MV-4-11 (cell line): ENCODE results near the gene NYAP1.
"Not testable (repeated sequence)": the region's sequence is repeated elsewhere in the genome, so short reads cannot be mapped to it uniquely, and the experiment has no call there.

Experiments used
- DNase-seq: peaks from one replicate; lab custom pipeline; 2025; lab: John Stamatoyannopoulos, UW

The NYAP1 gene

DNA sequence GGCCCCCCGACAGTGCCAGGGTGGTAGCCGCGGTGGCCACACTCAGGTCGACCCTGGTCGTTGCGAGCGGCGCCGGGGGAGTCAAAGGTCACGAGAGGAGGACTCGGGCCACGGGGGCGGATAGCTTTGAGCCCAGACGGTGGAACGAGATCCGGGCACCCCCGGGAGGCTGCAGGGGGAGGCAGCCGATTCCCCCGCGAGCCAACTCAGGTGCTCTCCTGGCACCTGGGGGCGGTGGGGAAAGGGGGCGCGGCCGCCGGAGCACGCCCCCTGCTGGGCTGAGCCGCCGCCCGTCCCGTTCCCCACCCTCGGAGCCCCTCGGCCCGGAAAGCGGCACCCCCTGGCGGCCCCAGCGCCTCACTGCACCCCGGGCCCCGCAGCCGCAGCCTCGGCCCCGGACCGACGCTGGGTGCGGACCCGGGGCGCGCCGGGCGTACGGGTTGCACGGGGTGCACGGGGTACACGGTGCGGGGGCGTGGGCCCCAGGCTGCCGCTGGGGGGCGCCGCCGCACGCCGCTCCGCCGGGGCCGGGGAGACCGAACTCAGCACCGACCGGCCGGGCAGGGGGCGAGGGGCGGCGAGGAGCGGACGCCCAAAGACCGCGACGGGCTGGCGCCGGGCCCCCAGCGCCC, 521 bp upstream of the NYAP1 start:
- peak; percentile 24 for DNase-seq

DNA sequence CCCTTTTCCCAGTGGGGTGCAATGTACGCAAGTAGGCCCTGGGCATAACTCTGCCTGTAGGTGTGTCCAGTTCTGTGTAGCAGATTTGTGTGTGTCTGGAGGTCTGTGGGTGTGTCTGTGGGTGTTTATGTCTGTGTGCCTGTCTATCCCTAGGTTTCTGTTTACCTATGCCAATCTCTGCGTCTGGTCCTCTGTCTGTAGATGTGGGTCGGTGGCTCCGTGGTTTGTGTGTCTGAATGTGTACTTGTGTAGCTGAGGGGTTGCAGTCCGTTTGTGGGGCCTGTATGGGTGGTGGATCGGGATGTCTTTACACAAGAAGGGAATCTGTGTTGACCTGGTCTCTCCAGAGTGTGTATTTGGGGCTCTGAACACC, 932 bp downstream of the NYAP1 start:
- no peak for DNase-seq

DNA sequence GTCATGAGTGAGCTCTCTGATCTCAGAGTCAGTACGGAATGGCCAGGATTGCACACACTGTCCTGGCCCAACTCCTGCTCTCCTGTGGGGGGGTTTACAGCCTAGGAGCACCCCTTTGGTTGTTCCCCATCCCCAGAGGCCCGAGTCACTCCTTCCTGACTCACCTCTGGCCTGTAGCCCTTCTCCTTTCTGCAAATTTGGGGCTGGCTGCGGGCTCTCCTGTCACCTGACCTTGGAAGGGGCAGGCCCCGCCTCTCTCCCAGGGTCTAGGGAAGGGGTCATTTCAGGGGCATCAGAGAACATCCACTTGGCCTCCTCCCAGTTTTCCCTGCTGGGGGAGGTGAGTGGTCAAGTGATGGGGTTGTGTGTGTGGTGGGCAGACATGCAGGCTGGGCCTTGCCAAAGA, 1.7 kb downstream of the NYAP1 start:
- no peak for DNase-seq

DNA sequence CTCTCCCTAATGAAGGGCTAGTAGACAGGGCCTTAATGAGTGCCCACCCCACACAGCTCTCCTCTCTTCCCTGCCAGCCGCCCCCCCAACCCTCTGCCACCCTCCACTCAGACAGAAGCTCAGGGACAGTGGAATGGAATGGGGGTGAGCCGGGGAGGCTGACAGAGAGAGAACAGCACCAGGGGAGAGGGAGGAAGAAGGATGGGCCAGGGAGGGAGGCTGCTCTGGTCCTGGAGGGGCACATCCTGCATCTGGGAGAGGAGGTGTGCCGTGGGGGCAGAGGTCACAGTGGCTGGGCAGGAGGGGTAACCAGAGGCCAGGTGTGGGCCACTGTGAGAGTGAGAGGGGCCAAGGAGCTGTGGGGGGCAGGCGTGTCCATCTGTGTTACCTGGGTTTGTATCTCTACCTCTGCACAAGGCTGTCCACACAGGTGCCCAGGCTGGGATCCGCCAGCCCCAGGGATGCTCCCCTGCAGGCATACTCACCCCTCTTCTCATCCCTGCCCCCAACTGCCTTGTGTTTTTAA, 2.4 kb downstream of the NYAP1 start:
- no peak for DNase-seq

DNA sequence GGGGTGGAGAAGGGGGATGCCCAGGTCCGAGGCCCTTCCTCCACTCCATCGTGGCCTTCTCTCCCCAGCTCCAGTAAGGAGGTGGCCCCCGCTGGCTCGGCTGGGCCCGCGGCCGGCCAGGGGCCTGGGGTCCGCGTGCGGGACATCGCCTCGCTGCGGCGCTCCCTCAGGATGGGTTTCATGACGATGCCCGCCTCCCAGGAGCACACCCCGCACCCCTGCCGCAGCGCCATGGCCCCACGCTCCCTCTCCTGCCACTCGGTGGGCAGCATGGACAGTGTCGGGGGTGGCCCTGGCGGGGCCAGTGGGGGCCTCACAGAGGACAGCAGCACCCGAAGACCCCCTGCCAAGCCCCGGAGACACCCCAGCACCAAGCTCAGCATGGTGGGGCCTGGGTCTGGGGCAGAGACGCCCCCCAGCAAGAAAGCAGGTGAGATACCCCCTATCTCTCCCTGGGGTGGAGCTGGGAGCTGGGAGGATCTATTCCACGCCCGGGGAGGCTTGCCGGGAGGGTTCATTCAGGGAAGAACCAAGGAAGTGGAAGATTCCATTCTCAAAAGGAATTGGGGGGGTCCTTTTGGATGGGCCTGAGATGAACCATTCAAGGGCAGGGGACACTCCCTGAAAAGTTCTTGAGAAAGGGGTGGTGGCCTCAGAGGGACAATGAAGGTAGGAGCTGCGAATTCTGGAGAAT, 3.2 kb downstream of the NYAP1 start:
- no peak for DNase-seq

DNA sequence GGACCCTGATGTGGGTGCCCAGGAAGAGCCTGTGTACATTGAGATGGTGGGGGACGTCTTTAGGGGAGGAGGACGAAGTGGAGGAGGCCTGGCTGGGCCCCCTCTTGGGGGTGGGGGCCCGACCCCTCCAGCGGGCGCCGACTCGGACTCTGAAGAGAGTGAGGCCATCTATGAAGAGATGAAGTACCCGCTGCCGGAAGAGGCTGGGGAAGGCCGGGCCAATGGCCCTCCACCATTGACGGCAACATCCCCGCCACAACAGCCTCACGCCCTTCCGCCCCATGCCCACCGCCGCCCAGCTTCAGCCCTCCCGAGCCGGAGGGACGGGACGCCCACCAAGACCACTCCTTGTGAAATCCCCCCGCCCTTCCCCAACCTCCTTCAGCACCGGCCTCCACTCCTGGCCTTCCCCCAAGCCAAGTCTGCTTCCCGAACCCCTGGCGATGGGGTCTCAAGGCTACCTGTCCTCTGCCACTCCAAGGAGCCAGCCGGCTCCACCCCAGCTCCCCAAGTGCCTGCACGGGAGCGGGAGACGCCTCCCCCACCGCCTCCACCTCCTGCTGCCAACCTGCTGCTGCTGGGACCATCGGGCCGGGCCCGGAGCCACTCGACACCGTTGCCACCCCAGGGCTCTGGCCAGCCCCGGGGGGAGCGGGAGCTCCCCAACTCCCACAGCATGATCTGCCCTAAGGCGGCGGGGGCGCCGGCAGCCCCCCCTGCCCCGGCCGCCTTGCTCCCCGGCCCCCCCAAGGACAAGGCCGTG, 4.8 kb downstream of the NYAP1 start:
- DNase-seq, result no peak

DNA sequence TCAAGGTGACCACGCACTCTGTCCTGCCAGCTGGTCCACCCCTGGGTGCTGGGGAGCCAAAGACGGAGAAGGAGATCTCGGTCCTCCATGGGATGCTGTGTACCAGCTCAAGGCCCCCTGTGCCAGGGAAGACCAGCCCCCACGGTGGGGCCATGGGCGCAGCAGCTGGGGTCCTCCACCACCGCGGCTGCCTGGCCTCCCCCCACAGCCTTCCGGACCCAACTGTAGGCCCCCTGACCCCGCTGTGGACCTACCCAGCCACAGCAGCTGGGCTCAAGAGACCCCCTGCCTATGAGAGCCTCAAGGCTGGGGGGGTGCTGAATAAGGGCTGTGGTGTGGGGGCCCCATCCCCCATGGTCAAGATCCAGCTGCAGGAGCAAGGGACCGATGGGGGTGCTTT, 5.4 kb downstream of the NYAP1 start:
- DNase-seq, result no peak

DNA sequence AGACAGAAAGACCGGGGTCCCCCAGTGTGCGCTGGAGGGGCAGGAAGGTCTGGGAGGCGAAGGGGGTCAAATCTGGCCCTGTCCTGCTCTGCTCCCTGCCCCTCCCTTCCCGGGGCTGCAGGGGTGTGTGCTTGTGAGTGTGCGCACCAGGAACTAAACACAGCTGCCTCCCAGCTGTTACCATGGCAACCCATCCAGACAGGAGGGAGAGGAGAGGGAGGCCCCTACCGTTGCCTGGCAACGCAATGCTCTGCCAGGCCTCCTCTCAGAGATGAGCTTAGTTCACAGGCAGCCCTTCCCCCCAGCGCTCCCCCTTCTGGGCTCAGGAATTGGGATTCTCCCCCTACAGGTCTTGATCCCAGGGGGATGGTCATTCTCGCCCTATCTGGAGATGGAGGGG, 6.1 kb downstream of the NYAP1 start:
- peak; percentile 90 for DNase-seq

DNA sequence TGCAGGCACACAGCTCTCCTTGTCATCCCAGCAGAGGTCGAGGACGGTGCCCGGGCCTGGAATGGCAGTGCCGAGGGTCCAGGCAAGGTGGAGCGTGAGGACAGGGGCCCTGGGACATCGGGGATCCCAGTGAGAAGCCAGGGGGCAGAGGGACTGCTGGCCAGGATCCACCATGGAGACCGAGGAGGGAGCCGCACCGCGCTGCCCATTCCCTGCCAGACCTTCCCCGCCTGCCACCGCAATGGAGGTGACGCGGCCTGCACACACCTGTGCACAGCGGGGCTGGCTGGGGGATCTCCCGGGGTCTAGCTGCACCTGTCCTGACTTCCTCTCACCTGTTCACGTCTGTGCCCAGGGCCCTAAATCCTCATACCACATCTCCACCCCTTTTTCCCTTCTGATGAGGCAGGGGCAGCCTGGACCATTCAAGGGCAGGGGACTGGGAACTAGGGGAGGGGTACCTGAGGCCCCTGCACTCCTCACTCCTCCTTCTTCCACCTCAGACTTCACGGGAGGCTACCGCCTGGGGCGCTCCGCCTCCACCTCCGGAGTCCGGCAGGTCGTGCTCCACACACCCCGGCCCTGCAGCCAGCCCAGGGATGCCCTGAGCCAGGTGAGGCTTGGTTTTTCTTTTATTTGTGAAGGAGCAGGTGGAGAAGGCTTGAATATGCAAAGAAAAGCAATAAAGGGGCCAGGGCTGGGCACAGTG, 6.9 kb downstream of the NYAP1 start:
- no peak for DNase-seq

DNA sequence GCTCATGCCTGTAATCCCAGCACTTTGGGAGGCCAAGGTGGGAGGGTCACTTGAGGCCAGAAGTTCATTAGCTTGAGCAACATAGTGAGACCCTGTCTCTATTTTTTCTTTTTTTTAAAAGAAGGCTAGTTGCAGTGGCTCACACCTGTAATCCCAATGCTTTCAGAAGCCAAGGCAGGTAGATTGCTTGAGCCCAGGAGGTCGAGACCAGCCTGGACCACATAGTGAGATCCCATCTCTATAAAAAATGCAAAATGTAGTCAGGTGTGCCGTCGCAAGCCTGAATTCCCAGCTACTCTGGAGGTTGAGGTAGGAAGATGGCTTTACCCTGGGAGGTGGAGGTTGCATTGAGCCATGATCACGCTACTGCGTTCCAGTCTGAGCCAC, 7.5 kb downstream of the NYAP1 start:
- DNase-seq, result no peak

DNA sequence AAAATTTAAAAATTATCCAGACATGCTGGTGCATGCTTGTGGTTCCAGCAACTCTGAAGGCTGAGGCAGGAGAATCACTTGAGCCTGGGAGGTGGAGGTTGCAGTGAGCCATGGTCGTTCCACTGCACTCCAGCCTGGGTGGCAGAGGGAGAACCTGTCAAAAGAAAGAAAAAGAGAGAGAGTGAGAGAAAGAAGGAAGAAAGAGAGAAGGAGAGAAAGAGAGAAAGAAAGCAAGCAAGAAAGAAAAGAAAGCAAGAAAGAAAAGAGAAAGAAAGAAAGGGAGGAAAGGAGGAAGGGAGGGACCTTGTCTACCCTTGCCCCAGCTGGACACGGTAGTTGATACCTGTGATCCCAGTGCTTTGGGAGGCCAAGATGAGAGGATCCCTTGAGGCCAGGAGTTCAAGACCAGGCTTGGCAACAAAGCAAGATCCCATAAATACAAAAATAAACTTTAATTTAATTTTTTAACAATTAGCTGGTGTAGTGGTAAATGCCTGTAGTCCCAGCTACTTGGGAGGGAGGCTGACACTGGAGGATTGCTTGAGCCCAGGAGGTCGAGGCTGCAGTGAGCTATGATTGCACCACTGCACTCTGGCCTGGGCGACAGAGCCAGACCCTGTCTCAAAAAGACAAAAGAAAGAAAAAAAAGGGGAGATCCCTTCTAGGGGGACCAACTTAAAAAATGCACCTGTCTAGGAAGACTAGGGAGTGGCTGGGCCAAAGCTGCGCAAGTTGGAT, 9.2 kb downstream of the NYAP1 start:
- no peak for DNase-seq

DNA sequence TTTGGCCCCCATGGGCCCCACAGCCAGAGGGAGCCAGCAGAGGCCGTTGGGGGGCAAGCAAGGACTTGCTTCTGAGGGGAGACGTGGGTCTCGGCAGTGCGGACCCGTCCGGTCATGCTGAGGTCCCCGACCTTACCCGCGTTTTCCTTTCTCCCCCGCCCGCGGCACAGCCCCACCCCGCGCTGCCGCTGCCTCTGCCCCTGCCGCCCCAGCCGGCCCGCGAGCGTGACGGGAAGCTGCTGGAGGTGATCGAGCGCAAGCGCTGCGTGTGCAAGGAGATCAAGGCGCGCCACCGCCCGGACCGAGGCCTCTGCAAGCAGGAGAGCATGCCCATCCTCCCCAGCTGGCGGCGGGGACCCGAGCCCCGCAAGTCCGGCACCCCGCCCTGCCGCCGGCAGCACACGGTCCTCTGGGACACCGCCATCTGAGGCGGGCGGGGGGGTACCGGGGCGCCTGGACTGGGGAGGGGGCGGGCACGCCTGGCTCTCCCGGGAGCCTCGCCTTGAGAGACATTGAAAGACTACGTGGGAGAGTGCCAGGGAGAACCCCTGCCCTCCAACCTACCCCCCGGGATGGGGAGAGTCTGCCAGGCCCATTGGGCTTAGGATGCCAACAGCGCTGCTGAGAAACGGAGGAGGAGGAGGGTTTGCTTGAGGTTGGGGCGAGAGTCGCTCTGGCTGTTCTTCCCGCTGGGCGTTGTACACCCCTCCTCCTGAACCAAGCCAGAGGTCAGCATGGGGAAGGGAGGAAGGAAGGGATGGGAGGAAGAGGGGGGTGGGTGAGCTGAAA, 9.9 kb downstream of the NYAP1 start:
- peak; percentile 9 for DNase-seq

DNA sequence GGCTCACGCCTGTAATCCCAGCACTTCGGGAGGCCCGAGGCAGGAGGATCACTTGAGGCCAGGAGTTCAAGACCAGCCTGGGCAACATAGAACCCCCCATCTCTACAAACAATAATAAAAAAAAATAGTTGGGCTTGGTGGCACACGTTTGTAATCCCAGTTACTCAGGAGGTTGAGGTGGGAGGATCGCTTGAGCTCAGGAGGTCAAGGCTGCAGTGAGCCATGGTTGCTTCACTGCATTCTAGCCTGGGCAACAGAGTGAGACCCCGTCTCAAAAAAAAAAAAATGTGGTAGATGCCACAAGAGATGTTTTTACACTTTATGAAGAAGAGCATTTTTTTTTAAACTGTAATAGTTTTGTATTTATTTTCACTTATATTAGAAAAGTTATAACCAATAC, 12.8 kb downstream of the NYAP1 start:
- no peak for DNase-seq

DNA sequence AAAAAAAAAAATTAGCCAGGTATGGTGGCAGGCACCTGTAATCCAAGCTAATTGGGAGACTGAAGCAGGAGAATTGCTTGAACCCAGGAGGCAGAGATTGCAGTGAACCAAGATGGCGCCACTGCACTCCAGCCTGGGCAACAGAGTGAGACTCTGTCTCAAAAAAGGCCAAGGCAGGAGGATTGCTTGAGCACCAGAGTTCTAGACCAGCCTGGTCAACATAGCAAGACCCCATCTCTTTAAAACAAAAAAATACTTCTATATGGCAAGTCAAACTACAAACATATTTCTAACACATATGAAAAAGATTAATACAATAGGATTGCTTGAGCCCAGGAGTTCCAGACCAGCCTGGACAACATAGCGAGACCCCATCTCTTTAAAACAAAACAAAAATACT, 17.0 kb downstream of the NYAP1 start:
- DNase-seq, result not testable (repeated sequence)

DNA sequence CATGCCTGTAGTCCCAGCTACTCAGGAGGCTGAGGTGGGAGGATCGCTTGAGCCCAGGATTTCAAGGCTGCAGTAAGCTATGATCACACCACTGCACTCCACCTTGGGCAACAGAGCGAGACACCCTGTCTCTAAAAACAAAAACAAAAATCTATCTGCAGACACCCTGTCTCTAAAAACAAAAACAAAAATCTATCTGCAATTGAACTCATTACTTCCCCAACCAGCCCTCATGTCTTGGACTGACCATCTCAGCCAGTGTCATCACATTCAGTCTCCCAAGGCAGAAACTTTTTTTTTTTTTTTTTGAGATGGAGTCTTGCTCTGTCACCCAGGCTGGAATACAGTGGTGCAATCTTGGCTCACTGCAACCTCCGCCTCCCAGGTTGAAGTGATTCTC, 20.3 kb downstream of the NYAP1 start:
- not testable (repeated sequence) for DNase-seq

DNA sequence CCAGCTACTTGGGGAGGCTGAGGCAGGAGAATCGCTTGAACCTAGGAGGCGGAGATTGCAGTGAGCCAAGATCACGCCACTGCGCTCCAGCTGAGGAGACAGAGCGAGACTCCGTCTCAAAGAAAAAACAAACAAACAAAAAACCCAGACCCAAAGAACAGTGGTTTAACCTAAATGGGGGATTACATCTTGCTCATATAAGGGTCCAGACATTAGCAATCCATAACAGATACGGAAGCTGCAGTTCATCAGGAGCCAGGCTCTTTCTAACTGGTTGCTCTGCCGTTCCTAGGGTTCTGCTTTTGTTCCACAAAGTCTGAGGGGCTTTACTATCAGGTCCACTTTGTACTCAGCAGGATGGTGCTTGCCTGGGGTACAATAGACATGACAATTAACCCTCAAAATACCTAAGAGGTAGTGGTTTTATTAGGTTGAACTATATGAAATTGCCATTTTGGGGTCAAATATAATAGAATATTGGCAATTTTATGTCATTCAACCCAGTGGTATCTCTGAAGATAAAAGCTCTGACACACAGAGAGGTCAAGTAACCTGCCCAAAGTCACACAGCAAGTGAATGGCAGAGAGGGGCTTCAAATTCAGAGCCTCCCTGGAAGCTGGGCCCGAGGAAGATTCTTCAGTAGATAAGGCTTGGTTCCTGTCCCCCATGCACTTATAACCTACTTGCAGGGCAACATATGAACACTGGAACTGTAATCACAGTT, 21.3 kb downstream of the NYAP1 start:
- no peak for DNase-seq

DNA sequence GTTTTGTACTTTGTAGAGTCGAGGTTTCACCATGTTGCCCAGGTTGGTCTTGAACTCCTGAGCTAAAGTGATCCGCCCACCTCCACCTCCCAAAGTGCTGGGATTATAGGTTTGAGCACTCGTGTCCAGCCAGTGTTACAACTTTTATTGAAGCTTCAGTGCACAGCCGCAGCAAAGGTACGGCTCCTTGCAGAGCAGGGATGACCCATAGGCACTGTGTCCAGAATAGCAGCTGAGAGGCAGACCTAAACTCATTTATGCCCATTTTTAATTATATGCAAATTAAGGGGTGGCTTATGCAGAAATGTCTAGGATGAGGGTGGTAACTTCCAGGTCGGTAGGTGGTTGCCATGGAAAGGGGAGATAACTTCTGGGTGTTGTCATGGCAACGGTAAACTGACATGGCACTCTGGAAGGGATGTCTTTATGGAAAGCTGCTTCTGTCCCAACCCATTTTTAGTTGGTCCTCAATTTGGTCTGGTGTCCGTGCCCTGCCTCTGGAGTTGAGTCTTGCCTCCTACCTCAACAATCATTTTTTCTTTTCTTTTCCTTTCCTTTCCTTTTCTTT, 22.7 kb downstream of the NYAP1 start:
- DNase-seq, result no peak

DNA sequence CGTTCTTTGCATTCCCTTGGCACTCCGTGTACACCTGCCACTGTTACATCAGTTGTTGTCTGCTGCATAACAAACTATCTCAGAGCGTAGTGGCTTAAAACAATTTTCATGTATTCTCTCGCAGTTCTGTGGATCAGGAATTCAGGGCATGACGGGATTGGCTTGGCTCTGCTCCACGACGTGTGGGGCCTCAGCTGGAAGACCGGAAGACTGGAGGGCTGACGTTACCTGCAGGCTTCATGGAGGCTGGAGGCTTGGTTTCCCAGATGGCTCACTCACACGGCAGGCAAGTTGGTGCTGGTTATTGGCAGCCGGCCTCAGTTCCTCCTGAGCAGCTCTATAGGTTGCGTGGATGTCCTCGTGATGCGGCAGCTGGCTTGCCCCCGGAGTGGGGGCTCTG, 25.5 kb downstream of the NYAP1 start:
- no peak for DNase-seq

DNA sequence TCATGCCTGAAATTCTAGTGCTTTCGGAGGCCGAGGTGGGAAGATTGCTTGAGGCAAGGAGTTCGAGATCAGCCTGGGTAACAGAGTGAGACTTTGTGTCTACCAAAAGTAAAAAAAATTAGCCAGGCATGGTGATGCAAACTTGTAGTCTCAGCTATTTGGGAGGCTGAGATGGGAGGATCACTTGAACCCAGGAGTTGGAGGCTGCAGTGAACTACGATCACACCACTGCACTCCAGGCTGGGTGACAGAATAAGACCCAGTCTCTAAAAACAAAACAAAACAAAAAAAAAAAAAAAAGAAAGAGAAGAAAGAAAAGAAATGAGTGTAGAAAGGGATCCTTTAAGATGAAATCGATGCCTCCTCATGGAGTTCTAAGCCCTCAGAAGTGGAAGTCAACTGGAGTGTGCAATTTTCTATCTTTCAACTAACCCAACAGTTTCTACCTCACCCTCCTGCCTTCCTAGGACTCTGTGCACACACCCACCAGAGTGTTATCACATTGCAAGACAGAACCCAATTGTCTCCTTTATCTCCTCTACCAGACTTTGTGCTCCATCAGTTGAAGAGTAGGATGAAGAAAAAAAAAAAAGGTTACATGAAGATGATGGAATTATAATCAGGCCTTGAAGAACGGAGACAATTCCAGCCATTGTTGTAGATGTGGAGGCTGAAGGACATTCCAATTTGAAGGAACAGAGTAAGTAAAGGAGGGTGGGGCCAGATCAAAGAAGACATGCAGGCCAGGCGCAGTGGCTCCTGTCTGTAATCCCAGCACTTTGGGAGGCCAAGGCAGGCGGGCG, 26.9 kb downstream of the NYAP1 start:
- no peak for DNase-seq
